ENCODE measurements around the gene COL13A1.
A peak's percentile ranks its signal among the peaks of the same experiment; 100 is the strongest.

The COL13A1 gene

GRCh38 chr10:69891057-69891617 lies 89.4 kb downstream of the COL13A1 start:
- peak overlapping the region in 1 of 2 donors; percentile 38 for H3K4me3 ChIP-seq (ENCODE audit: low read length in 2 of 2)

DNA sequence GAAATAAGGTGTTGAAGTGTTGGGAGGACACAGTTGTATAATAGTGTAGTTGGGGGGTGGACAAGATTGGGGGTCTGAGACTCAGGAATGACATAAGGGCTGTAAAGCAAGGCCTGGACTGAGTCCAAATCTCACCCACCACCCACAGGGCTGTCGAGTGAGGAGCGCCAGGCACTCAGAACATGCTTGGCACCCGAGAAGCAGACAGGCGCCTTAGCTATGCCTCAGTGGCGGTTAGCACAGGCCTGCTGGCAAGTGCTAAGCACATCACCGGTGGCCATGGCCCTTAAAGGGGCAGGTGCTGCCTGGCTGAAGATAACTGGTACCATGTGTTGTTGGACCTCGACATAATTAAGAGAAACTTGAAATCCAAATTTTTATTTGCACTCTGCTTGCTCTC lies 90.7 kb downstream of the COL13A1 start:
- Histone ChIP-seq H3K36me3 (ENCODE audit: control insufficient read depth in 2 of 2, insufficient read depth in 2 of 2, low read length in 2 of 2) (no peaks in the 10 kb centered on the region), H3K27ac (ENCODE audit: low read depth in 2 of 2, low read length in 2 of 2) (peak overlapping the region; percentile 12 to 46), H3K27me3 (ENCODE audit: control insufficient read depth in 2 of 2, insufficient read depth in 2 of 2, low read length in 2 of 2) (no peaks in the 10 kb centered on the region), H3K4me1 (ENCODE audit: control insufficient read depth in 2 of 2, insufficient read depth in 2 of 2, low read length in 2 of 2) (peaks cover 51 to 63% of the 10 kb centered on the region in 2 donors), H3K9me3 (ENCODE audit: control insufficient read depth in 2 of 2, low read length in 2 of 2) (no peaks in the 10 kb centered on the region), H3K9ac (ENCODE audit: low read depth in 1 of 2, low read length in 2 of 2) (no peak overlapping the region), H3K4me3 (ENCODE audit: low read length in 2 of 2) (no peak overlapping the region)

More at GRCh38 chr10:69891057-69891617, 89.4 kb downstream of the COL13A1 start:
- Histone ChIP-seq H3K27ac (ENCODE audit: low read depth in 2 of 2, low read length in 2 of 2) (peak overlapping the region; percentile 67 to 72), H3K9me3 (ENCODE audit: control insufficient read depth in 2 of 2, low read length in 2 of 2) (no peaks in the 10 kb centered on the region), H3K27me3 (ENCODE audit: control insufficient read depth in 2 of 2, insufficient read depth in 2 of 2, low read length in 2 of 2) (no peaks in the 10 kb centered on the region), H3K36me3 (ENCODE audit: control insufficient read depth in 2 of 2, insufficient read depth in 2 of 2, low read length in 2 of 2) (no peaks in the 10 kb centered on the region), H3K9ac (ENCODE audit: low read depth in 1 of 2, low read length in 2 of 2) (no peak overlapping the region), H3K4me1 (ENCODE audit: control insufficient read depth in 2 of 2, insufficient read depth in 2 of 2, low read length in 2 of 2) (peaks cover 51 to 60% of the 10 kb centered on the region in 2 donors)

DNA sequence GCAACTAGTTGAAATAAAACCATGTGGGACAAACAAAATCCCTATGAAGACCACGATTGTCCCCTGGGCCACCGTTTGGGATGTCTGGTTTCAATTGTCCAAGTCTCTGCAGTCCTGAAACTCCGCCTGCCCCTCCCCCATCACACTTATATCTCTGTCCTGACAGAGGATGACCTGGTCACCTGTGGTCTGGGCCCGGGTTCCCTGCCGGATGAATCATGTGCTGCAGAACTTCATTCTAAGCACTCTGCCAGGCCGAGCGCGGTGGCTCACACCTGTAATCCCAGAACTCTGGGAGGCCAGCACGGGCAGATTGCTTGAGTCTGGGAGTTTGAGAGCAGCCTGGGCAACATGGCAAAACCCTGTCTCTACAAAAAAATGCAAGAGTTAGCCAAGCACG lies 91.1 kb downstream of the COL13A1 start:
- Histone ChIP-seq H3K36me3 (ENCODE audit: control insufficient read depth in 2 of 2, insufficient read depth in 2 of 2, low read length in 2 of 2) (no peaks in the 10 kb centered on the region), H3K9me3 (ENCODE audit: control insufficient read depth in 2 of 2, low read length in 2 of 2) (no peaks in the 10 kb centered on the region), H3K9ac (ENCODE audit: low read depth in 1 of 2, low read length in 2 of 2) (no peak overlapping the region), H3K4me1 (ENCODE audit: control insufficient read depth in 2 of 2, insufficient read depth in 2 of 2, low read length in 2 of 2) (peaks cover 51 to 64% of the 10 kb centered on the region in 2 donors), H3K27me3 (ENCODE audit: control insufficient read depth in 2 of 2, insufficient read depth in 2 of 2, low read length in 2 of 2) (no peaks in the 10 kb centered on the region), H3K4me3 (ENCODE audit: low read length in 2 of 2) (no peak overlapping the region), H3K27ac (ENCODE audit: low read depth in 2 of 2, low read length in 2 of 2) (peak overlapping the region; percentile 12 to 46)

- H3K9ac ChIP-seq (ENCODE audit: low read depth in 1 of 2, low read length in 2 of 2): no peak overlapping the region
- no peak overlapping the region for H3K4me3 ChIP-seq (ENCODE audit: low read length in 2 of 2)
- no peaks in the 10 kb centered on the region for H3K9me3 ChIP-seq (ENCODE audit: control insufficient read depth in 2 of 2, low read length in 2 of 2)
- no peaks in the 10 kb centered on the region for H3K36me3 ChIP-seq (ENCODE audit: control insufficient read depth in 2 of 2, insufficient read depth in 2 of 2, low read length in 2 of 2)
- peak overlapping the region; percentile 18 to 46 for H3K27ac ChIP-seq (ENCODE audit: low read depth in 2 of 2, low read length in 2 of 2)
- no peaks in the 10 kb centered on the region for H3K27me3 ChIP-seq (ENCODE audit: control insufficient read depth in 2 of 2, insufficient read depth in 2 of 2, low read length in 2 of 2)
- peaks cover 54 to 70% of the 10 kb centered on the region in 2 donors for H3K4me1 ChIP-seq (ENCODE audit: control insufficient read depth in 2 of 2, insufficient read depth in 2 of 2, low read length in 2 of 2)
Observed at GRCh38 chr10:69893271-69893900, 91.7 kb downstream of the COL13A1 start.

DNA sequence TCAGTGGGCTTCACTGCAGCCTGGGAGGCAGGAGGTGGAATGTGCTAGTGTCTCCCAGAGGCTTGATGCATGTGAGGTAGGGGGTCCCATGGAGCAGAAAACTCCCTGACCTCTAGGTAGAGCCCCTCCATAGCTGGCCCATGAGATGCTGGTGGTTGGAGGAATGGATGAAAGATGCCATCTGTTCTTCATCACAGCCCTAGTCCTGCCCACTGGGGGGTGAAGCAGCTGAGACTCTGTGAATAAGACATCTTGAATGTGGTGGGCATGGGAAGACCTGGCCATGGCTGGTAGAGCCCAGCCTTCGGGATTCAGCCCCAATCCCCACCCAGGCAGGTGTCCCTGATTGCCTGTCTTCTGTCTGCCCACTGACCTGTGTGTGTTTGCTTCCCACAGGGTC lies 92.5 kb downstream of the COL13A1 start:
- H3K9me3 ChIP-seq (ENCODE audit: control insufficient read depth in 2 of 2, low read length in 2 of 2): no peaks in the 10 kb centered on the region
- no peak overlapping the region for H3K9ac ChIP-seq (ENCODE audit: low read depth in 1 of 2, low read length in 2 of 2)
- peak overlapping the region; percentile 18 to 46 for H3K27ac ChIP-seq (ENCODE audit: low read depth in 2 of 2, low read length in 2 of 2)
- no peak overlapping the region for H3K4me3 ChIP-seq (ENCODE audit: low read length in 2 of 2)
- H3K27me3 ChIP-seq (ENCODE audit: control insufficient read depth in 2 of 2, insufficient read depth in 2 of 2, low read length in 2 of 2): no peaks in the 10 kb centered on the region
- H3K36me3 ChIP-seq (ENCODE audit: control insufficient read depth in 2 of 2, insufficient read depth in 2 of 2, low read length in 2 of 2): no peaks in the 10 kb centered on the region
- peaks cover 51 to 70% of the 10 kb centered on the region in 2 donors for H3K4me1 ChIP-seq (ENCODE audit: control insufficient read depth in 2 of 2, insufficient read depth in 2 of 2, low read length in 2 of 2)

- no peaks in the 10 kb centered on the region for H3K36me3 ChIP-seq (ENCODE audit: control insufficient read depth in 2 of 2, insufficient read depth in 2 of 2, low read length in 2 of 2)
- peaks cover 42 to 53% of the 10 kb centered on the region in 2 donors for H3K4me1 ChIP-seq (ENCODE audit: control insufficient read depth in 2 of 2, insufficient read depth in 2 of 2, low read length in 2 of 2)
- peak overlapping the region; percentile 3 to 52 for H3K27ac ChIP-seq (ENCODE audit: low read depth in 2 of 2, low read length in 2 of 2)
- H3K9me3 ChIP-seq (ENCODE audit: control insufficient read depth in 2 of 2, low read length in 2 of 2): no peaks in the 10 kb centered on the region
- H3K27me3 ChIP-seq (ENCODE audit: control insufficient read depth in 2 of 2, insufficient read depth in 2 of 2, low read length in 2 of 2): no peaks in the 10 kb centered on the region
- no peak overlapping the region for H3K4me3 ChIP-seq (ENCODE audit: low read length in 2 of 2)
- no peak overlapping the region for H3K9ac ChIP-seq (ENCODE audit: low read depth in 1 of 2, low read length in 2 of 2)
Observed at GRCh38 chr10:69895759-69896158, 94.1 kb downstream of the COL13A1 start.

DNA sequence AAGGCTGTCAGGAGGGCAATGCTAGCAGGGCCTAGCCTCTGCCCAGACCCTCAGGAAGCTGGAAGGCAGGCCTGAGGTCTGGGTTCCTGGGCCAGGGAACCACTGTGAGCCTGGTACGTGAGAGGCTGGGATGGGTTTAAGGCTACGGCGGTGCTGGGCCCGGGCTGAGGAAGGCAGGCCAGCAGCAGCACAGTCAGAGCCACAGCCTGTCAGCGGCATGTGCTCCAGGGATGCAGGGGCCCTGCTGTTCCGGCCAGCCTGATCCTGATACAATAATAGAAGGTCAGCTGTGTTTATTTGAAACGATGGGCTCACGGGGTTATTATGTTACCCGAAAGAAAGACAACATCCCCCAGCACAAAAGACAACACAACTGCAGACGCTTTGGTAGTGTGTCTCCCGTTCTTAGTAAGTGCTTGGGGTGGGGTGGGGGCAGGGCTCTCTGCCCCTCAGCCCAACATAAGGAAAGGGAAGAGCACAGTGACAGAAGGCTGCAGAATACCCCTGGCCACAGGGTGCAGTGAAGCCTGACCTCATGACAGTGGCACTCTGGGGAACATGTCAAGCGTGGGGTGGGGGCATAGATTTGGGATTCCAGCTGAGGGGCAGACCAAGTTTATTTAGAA lies 95.0 kb downstream of the COL13A1 start:
- Histone ChIP-seq H3K27me3 (ENCODE audit: control insufficient read depth in 2 of 2, insufficient read depth in 2 of 2, low read length in 2 of 2) (no peaks in the 10 kb centered on the region), H3K4me3 (ENCODE audit: low read length in 2 of 2) (no peak overlapping the region), H3K9ac (ENCODE audit: low read depth in 1 of 2, low read length in 2 of 2) (no peak overlapping the region), H3K9me3 (ENCODE audit: control insufficient read depth in 2 of 2, low read length in 2 of 2) (no peaks in the 10 kb centered on the region), H3K4me1 (ENCODE audit: control insufficient read depth in 2 of 2, insufficient read depth in 2 of 2, low read length in 2 of 2) (peaks cover 40 to 53% of the 10 kb centered on the region in 2 donors), H3K27ac (ENCODE audit: low read depth in 2 of 2, low read length in 2 of 2) (peak overlapping the region; percentile 3 to 52), H3K36me3 (ENCODE audit: control insufficient read depth in 2 of 2, insufficient read depth in 2 of 2, low read length in 2 of 2) (no peaks in the 10 kb centered on the region)

DNA sequence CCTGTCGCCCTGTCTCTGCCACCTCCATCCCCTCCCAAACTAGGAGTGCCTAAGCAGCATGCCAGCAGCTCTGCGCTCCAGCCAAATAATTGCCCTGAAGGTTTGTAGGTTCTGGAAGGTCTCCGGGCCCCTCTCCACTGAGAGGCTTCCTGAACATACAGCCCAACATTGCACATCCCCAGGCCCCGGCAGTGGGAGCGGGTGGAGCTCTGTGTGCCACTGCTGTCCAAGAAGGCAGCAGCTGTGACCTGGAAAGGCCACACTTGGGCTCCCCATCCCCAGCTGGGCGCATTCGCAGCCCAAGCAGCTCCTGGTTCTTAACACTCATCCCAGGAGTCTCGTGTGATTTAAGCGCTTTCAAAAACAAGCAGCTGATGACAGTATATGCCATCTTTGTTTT lies 95.7 kb downstream of the COL13A1 start:
- H3K27ac ChIP-seq (ENCODE audit: low read depth in 2 of 2, low read length in 2 of 2): no peak overlapping the region
- no peaks in the 10 kb centered on the region for H3K9me3 ChIP-seq (ENCODE audit: control insufficient read depth in 2 of 2, low read length in 2 of 2)
- H3K9ac ChIP-seq (ENCODE audit: low read depth in 1 of 2, low read length in 2 of 2): no peak overlapping the region
- no peaks in the 10 kb centered on the region for H3K27me3 ChIP-seq (ENCODE audit: control insufficient read depth in 2 of 2, insufficient read depth in 2 of 2, low read length in 2 of 2)
- H3K4me1 ChIP-seq (ENCODE audit: control insufficient read depth in 2 of 2, insufficient read depth in 2 of 2, low read length in 2 of 2): peaks cover 33 to 53% of the 10 kb centered on the region in 2 donors
- no peaks in the 10 kb centered on the region for H3K36me3 ChIP-seq (ENCODE audit: control insufficient read depth in 2 of 2, insufficient read depth in 2 of 2, low read length in 2 of 2)
- no peak overlapping the region for H3K4me3 ChIP-seq (ENCODE audit: low read length in 2 of 2)

DNA sequence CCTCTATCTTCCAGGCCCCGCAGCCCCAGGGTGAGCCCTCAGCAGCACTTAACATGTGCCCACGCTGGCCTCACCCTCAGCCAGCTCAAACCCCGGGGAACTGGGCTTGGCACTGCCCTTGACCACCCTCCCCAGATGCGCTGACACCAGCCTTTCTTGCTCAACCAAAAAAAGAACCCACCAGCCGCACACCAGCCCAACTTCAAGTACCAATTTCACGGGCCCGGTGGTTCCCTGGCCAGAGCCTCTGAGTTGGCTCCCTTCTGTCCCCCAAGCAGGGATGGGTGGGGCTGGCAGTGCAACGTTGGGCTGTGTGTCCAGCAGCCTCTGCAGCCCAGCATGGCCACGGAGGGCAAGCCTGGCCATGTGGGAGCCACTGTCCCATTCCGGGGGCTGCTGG lies 96.3 kb downstream of the COL13A1 start:
- Histone ChIP-seq H3K4me1 (ENCODE audit: control insufficient read depth in 2 of 2, insufficient read depth in 2 of 2, low read length in 2 of 2) (peaks cover 31 to 50% of the 10 kb centered on the region in 2 donors), H3K36me3 (ENCODE audit: control insufficient read depth in 2 of 2, insufficient read depth in 2 of 2, low read length in 2 of 2) (no peaks in the 10 kb centered on the region), H3K27ac (ENCODE audit: low read depth in 2 of 2, low read length in 2 of 2) (no peak overlapping the region), H3K4me3 (ENCODE audit: low read length in 2 of 2) (no peak overlapping the region), H3K9ac (ENCODE audit: low read depth in 1 of 2, low read length in 2 of 2) (no peak overlapping the region), H3K9me3 (ENCODE audit: control insufficient read depth in 2 of 2, low read length in 2 of 2) (no peaks in the 10 kb centered on the region), H3K27me3 (ENCODE audit: control insufficient read depth in 2 of 2, insufficient read depth in 2 of 2, low read length in 2 of 2) (no peaks in the 10 kb centered on the region)

- Histone ChIP-seq H3K4me1 (ENCODE audit: control insufficient read depth in 2 of 2, insufficient read depth in 2 of 2, low read length in 2 of 2) (peaks cover 26 to 45% of the 10 kb centered on the region in 2 donors), H3K9ac (ENCODE audit: low read depth in 1 of 2, low read length in 2 of 2) (no peak overlapping the region), H3K27me3 (ENCODE audit: control insufficient read depth in 2 of 2, insufficient read depth in 2 of 2, low read length in 2 of 2) (no peaks in the 10 kb centered on the region), H3K36me3 (ENCODE audit: control insufficient read depth in 2 of 2, insufficient read depth in 2 of 2, low read length in 2 of 2) (no peaks in the 10 kb centered on the region), H3K27ac (ENCODE audit: low read depth in 2 of 2, low read length in 2 of 2) (peak overlapping the region in 1 of 2 donors; percentile 8), H3K4me3 (ENCODE audit: low read length in 2 of 2) (no peak overlapping the region), H3K9me3 (ENCODE audit: control insufficient read depth in 2 of 2, low read length in 2 of 2) (no peaks in the 10 kb centered on the region)
Observed at GRCh38 chr10:69898524-69898923, 96.8 kb downstream of the COL13A1 start.
